IPS DF 6.9 (cell line): ENCODE results near the gene BICRA.

Experiments
- DNase-seq: peaks from one replicate; pipeline ENCODE4 v3.0.0-alpha.2; 2013; ENCODE audit warnings: low read depth, low spot score
- H3K27ac ChIP-seq: one replicate; pipeline ENCODE4 v1.5.1; 2013; ENCODE audit warnings: low read length, control low read depth
- H3K27me3 ChIP-seq: 2 replicates; pipeline ENCODE4 v1.6.1; 2013; ENCODE audit warnings: mild to moderate bottlenecking, low read length; ENCODE audit not compliant: control insufficient read depth, insufficient read depth
- H3K36me3 ChIP-seq: 2 replicates; pipeline ENCODE4 v1.6.1; 2013; ENCODE audit warnings: low read length; ENCODE audit not compliant: control insufficient read depth, insufficient read depth
- H3K4me1 ChIP-seq: 2 replicates; pipeline ENCODE4 v1.6.1; 2013; ENCODE audit warnings: low read length; ENCODE audit not compliant: control insufficient read depth, insufficient read depth
- H3K4me3 ChIP-seq: 2 replicates; pipeline ENCODE4 v1.5.1; 2013; ENCODE audit warnings: mild to moderate bottlenecking, low read length
- H3K9me3 ChIP-seq: 2 replicates; pipeline ENCODE4 v1.6.1; 2013; ENCODE audit warnings: low read length, inconsistent platforms; ENCODE audit not compliant: control insufficient read depth, insufficient read depth
- WGBS: extraction: QIAGEN DNeasy Blood & Tissue Kit; methylation state at CpG from one replicate; pipeline ENCODE4 v1.1.7; 2013; ENCODE audit warnings: mixed read lengths, missing lambda C conversion rate; ENCODE audit not compliant: insufficient read length, insufficient coverage; 5-methylcytosine and 5-hydroxymethylcytosine counted together

Gene BICRA

DNA sequence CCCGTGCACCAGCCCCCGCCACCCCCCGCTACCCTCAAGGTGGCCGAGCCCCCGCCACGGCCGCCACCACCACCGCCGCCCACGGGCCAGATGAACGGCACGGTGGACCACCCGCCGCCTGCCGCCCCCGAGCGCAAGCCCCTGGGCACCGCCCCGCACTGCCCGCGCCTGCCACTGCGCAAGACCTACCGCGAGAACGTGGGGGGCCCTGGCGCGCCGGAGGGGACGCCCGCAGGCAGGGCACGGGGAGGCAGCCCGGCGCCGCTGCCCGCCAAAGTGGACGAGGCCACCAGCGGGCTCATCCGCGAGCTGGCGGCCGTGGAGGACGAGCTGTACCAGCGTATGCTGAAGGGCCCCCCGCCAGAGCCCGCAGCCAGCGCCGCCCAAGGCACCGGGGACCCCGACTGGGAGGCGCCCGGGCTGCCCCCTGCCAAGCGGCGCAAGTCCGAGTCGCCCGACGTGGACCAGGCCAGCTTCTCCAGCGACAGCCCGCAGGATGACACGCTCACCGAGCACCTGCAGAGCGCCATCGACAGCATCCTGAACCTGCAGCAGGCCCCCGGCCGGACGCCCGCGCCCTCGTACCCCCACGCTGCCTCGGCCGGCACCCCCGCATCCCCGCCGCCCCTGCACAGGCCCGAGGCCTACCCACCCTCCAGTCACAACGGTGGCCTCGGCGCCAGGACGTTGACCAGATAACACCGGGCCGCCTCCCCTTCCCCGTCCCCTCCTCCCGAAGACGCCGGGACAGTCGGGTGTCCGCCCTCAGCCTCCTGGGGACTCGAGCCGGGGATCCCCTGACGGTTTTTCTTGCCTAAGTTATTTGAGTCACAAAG lies 93.0 kb downstream of the BICRA start:
- no peak for DNase-seq
- Histone ChIP-seq H3K36me3 (peaks cover 24% of the 10 kb centered on the region), H3K27me3 (no peaks in the 10 kb centered on the region), H3K4me1 (no peaks in the 10 kb centered on the region), H3K27ac (no peak overlapping the region), H3K9me3 (no peaks in the 10 kb centered on the region), H3K4me3 (no peak overlapping the region)
- WGBS, result no CpG with 5 or more reads among the region's 91 CpGs

GRCh38 chr19:47702671-47703070 lies 93.7 kb downstream of the BICRA start:
- no peaks in the 10 kb centered on the region for H3K27me3 ChIP-seq

GRCh38 chr19:47703301-47703700 lies 94.4 kb downstream of the BICRA start:
- Histone ChIP-seq H3K36me3 (peaks cover 23% of the 10 kb centered on the region), H3K27ac (no peak overlapping the region), H3K9me3 (no peaks in the 10 kb centered on the region), H3K27me3 (no peaks in the 10 kb centered on the region), H3K4me1 (no peaks in the 10 kb centered on the region), H3K4me3 (no peak overlapping the region)
- DNase-seq, result no peak
- WGBS, result no CpG with 5 or more reads among the region's 5 CpGs

More at GRCh38 chr19:47702671-47703070, 93.7 kb downstream of the BICRA start:
- Histone ChIP-seq H3K4me3 (no peak overlapping the region), H3K36me3 (peaks cover 24% of the 10 kb centered on the region), H3K4me1 (no peaks in the 10 kb centered on the region), H3K27ac (no peak overlapping the region), H3K9me3 (no peaks in the 10 kb centered on the region)
- no CpG with 5 or more reads among the region's 18 CpGs for WGBS
- DNase-seq, result no peak

DNA sequence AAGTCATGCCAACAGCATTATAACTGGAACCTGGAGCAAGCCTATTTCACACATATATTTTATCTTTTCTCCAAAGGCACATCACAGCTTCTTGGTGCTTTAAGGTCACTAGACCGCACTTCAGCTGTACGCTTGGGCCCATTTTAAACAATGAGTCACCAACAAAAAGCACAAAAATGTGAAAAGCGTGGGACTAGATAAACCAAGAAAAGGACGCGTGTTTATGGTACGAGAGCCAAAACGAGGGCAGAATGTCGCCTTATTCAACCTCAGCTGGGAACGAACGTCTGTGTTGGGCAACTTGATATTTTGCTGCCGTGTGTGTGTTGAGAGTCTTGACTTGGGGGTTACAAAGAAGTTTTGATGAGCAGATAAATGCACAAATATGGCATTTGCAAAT lies 95.1 kb downstream of the BICRA start:
- no CpG with 5 or more reads among the region's 11 CpGs for WGBS
- no peaks in the 10 kb centered on the region for H3K27me3 ChIP-seq
- H3K36me3 ChIP-seq, result peaks cover 16% of the 10 kb centered on the region
- no peaks in the 10 kb centered on the region for H3K4me1 ChIP-seq
- no peaks in the 10 kb centered on the region for H3K9me3 ChIP-seq
- no peak overlapping the region for H3K4me3 ChIP-seq
- H3K27ac ChIP-seq, result no peak overlapping the region
- no peak for DNase-seq

DNA sequence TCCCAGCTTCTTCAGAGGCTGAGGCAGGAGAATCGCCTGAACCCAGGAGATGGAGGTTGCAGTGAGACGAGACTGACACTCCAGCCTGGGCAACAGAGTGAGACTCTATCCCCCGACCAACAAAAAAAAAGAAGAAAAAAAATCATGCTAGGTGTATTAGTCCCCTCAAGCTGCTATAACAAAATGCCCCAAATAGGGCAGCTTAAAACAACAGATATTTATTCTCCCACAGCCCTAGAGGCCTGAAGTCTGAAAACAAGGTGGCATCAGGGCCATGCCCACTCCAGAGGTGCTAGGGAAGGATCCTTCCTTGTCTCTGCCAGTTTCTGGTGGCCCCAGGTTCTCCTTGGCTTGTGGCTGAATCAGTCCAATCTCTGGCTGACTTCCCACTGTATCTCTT lies 95.7 kb downstream of the BICRA start:
- peaks cover 16% of the 10 kb centered on the region for H3K36me3 ChIP-seq
- H3K4me1 ChIP-seq, result no peaks in the 10 kb centered on the region
- WGBS, result no CpG with 5 or more reads among the region's 3 CpGs
- no peaks in the 10 kb centered on the region for H3K27me3 ChIP-seq
- no peak overlapping the region for H3K4me3 ChIP-seq
- DNase-seq, result no peak
- H3K9me3 ChIP-seq, result no peaks in the 10 kb centered on the region
- H3K27ac ChIP-seq, result no peak overlapping the region

- no peak overlapping the region for H3K27ac ChIP-seq
- DNase-seq, result peak; percentile 83
- H3K4me3 ChIP-seq, result no peak overlapping the region
- 0 out of 2 replicates have a peak, but pooled peaks cover 3% of the 10 kb centered on the region for H3K36me3 ChIP-seq
- H3K9me3 ChIP-seq, result no peaks in the 10 kb centered on the region
- no peaks in the 10 kb centered on the region for H3K4me1 ChIP-seq
- no peaks in the 10 kb centered on the region for H3K27me3 ChIP-seq
- WGBS, result no CpG with 5 or more reads among the region's 22 CpGs
Measured at GRCh38 chr19:47707135-47707925, 98.4 kb downstream of the BICRA start.

DNA sequence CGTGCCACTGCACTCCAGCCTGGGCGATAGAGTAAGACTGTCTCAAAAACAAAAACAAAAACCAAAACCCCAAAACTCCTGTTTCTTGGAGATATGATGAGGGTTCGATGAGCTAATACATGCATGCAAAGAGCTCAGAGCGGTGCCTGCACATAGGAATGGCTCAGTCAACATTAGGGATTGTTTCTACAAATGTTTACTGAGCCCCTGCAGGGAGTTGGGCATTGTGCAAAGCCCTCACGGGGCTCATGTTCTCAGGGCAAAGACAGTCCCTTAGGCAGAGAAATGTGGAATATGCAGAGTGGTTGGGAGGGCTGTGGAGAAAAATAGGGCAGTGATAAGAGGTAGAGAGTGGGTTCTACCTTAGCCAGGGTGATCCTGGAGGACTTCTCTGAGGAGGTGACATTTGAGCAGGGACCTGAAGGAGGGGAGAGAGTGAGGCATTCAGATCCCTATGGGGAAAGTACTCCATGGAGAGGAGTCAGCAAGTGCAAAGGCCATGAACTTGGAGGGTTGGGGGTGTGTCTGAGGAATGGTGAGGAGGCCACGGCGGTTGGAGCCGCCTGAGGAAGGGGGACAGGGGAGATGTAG lies 102.8 kb downstream of the BICRA start:
- H3K36me3 ChIP-seq, result no peaks in the 10 kb centered on the region
- WGBS, result no CpG with 5 or more reads among the region's 8 CpGs
- no peaks in the 10 kb centered on the region for H3K4me1 ChIP-seq
- H3K27ac ChIP-seq, result no peak overlapping the region
- H3K9me3 ChIP-seq, result no peaks in the 10 kb centered on the region
- H3K4me3 ChIP-seq, result no peak overlapping the region
- H3K27me3 ChIP-seq, result no peaks in the 10 kb centered on the region
- DNase-seq, result no peak

- H3K36me3 ChIP-seq, result no peaks in the 10 kb centered on the region
- no CpG with 5 or more reads among the region's 52 CpGs for WGBS
- no peaks in the 10 kb centered on the region for H3K9me3 ChIP-seq
- H3K4me3 ChIP-seq, result peak within 1 kb of the TSS; percentile 61; the same call in 1 of the 2 replicates
- no peak within 1 kb of the TSS for H3K27ac ChIP-seq
- DNase-seq, result no peak
- no peaks in the 10 kb centered on the region for H3K4me1 ChIP-seq
- no peaks in the 10 kb centered on the region for H3K27me3 ChIP-seq
Measured at GRCh38 chr19:47713046-47714021, 104.4 kb downstream of the BICRA start, which contains the start of gene EHD2. TSS of gene EHD2 (plus strand) at chr19:47713422. CDS start at chr19:47716613, 3,191 bp downstream.

DNA sequence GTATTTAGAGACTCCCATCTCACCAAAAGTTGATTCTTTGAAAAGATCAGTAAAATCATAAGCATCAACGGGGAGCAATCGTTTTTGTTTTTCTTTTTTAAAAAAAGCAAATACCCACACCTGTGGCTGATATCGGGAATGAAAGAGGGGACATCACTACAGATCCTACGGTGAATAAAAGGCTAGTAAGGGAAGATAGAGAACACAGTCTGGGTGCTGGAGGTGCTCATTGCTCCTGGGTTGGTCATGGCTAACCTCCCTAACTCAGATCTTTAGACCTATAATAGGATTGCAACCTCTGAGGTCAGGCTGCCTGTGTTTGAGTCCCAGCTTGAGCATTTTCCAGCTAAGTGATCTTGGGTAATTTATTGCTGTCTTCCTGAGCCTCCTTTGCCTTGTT lies 105.4 kb downstream of the BICRA start:
- H3K27me3 ChIP-seq, result no peaks in the 10 kb centered on the region
- no peak overlapping the region for H3K27ac ChIP-seq
- DNase-seq, result no peak
- no peaks in the 10 kb centered on the region for H3K36me3 ChIP-seq
- no peak overlapping the region for H3K4me3 ChIP-seq
- H3K4me1 ChIP-seq, result 0 out of 2 replicates have a peak, but pooled peaks cover 2% of the 10 kb centered on the region
- no peaks in the 10 kb centered on the region for H3K9me3 ChIP-seq
- no CpG with 5 or more reads among the region's 4 CpGs for WGBS
